DMS79 treated with DMSO at 0.1 percent for 48 hours (cell line): ENCODE measurements around the gene ITPKA.

Source experiments
- DNase-seq: peaks from one replicate; lab custom pipeline; 2025; lab: John Stamatoyannopoulos, UW

The ITPKA gene

DNA sequence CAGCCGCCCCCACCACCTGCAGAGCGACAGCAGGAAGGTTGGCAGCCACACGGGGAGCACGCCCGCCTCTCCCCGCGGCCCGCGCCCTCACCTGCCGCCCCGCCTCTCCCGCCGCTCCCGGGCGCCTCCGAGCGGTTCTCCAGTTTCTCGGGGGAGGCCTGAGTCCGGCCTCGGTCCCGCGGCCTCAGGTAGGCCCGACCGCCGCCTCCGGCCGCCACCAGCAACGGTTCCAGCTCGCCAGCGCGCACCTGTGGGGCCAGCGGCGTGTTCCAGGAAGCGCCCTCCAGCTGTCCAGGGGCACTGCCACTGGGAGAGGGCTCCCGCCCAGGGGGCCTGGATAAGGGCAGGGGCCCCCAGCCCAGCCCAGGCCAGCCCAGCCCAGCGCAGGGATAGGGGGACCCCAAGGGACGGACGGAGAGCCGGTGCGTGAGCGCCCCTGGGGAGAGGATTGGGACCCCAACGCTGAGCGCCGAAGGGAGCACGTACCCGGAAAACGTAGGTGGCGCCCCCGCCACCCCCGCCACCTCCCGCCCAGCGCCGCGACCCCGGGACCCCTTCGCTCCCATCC is 17.7 kb downstream of the ITPKA start:
- DNase-seq: no peak

DNA sequence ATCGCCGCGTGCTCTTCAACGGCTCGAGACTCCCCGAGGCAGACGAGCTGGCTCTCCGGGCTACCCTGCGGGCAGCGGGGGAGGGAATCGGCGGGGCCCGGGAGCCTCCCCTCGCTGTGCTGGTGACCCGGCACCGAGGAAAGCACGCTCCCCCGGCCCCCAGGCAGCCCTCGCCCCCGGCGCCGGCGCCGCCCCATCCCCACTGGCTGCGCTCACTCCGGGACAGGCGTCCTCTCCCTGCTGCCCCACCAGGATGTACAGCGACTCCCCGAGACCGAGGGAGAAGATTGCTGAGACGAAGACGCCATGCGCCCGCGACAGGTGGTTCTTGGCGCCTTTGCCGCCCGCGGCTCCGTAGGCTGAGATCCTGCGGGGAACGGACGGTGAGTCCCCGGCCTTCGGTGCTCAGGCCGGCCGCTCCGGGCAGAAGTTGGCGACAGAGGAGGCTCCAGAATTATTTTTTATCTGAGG is 18.3 kb downstream of the ITPKA start:
- DNase-seq: no peak

DNA sequence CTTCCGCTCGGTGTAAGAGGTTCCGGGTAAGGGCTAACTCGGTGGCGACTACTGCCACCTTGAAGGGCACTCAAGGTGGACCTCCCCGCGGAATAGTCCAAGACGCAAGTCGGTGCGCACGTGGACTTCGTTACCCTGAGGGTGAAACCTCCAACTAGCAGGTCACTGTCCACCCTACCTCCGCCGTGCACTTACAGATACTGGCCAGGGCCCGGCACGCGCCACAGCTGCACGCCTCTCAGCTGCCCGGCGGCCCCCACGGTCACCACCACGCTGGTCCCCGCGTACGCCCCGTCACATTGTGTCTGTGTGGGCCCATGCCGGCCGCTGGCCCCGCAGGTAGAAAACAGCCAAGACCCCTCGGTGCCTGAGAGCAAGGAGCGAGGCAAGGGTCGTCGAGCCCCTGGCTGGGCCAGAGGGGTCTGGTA is 18.9 kb downstream of the ITPKA start:
- DNase-seq: no peak

DNA sequence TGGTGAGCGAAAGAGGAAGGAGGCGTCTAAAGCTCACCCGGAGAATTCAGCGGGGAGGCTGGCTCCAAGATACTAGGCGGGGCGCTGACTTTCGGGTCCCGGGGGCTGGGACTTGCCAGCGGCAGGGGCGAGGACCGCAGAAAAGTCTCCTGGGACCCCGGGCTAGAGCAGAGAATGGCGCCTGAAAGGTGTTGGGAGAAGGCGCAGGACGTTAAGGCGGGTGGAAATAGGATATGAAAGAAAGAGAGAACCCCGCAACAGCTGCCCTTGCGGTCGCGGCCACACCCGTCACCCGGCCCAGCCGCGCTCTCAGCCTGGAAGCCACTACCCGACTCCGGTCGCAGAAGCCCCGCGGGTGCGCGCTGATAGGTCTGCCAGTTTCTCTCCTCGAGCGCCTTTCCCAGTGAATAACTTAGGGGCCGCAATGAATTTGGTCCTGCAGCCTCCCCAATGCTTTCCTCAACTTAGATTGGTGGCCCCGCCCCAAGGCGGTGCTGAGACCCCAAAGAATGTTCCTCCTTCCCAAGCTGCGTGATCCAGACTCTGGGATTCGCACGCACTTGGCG is 19.3 kb downstream of the ITPKA start:
- no peak for DNase-seq

DNA sequence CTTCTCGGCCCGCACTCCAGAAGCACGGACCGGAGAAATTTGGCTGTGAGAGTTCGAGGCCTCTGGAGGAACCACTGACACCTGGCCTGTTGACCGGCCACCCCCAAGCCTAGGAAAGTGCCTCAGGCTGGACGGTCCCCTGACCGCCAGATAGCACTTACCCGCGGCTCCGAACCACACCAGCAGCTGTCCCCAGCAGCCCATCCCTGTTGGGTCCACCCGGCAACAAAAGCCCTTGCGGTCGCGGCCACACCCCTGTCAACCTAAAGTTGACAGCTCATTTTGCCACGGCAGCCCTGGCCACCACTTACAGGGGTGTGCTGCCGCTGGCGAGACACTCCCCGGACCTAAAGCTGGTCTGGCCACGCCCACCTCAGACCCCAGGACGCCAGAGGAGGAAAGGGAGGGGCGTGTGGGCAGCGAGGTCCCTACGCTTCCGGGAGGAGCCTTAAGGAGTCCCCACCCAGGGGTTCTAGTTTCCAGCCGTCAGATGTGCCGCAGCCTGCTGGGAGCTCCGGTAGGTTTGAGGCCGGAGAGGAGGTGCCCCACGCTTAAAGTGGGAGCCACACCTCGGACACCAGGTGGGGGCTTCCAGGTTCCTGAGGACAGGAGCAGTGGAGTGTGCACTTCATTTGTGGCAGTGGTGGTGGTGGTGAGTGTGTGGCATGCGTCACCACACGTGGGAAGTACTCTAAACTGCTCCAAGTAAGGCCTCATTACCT is 20.0 kb downstream of the ITPKA start, which contains the start of gene LTK:
LTK (minus strand) TSS at position 322 of the 722 bp plus-strand sequence; CDS start at position 204, 118 bp downstream.
- DNase-seq: peak; percentile 46

DNA sequence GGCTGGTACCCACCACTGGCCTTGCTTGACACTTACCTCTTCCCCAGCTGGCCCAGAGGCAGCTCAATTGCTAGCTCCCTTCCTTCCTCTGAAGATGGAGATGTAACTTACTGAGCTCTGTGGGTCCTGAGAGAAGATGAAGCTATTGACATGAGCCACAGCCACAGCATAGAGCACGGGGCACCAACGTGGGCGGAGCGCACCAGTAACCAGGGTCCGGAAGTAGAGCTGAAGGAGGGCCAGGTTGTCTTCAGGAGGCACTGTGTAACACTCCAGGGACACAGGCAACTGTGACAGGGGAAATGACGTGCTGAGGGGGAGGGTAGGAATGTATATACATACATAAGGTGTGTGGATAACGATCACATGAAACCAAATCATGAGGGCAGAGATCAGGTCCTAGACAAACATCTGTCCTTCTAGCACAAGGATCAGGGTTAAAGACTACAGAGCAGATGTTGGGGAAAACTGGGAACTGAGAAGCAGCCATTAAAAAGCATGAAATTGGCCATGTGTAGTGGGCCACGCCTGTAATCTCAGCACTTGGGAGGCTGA is 24.3 kb downstream of the ITPKA start:
- DNase-seq: no peak

DNA sequence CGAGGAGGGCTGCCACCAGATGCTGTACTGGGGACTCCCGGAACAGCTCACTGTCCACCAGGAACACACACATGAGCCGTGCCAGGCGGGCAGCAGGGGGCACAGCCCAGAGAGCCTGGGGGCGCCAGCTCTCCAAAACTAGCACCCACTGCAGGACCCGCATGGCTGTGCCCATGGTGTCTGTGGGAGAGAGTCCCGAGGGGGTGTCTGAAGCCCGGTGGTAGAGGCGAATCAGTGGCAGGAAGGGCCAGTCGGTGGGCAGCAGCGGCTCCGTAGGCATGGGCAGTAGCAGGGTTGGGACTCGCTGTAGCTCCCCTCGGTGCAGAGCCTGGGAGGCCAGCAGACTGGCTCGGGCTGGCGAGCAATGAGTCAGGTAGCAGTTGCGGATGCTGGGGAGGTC is 27.0 kb downstream of the ITPKA start:
- DNase-seq: no peak

DNA sequence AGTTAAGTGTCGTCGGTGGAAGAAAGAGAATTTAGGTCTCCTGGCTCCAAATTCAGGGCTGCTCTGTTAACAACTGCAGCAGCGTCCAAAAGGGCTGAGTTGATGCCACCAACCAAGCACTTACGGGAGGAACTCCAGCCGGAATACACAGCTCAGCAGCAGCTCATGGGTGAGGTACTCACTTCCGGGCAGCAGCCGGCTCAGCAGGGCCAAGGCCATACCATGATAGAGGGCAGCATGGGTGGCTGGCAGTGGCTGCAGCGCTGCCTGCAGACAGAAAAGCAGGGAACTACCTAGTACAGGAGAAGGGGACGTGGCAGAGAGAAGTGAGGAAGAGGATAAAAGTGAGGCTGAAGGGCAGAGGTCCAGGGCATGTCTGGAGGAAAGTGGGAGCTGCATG is 27.9 kb downstream of the ITPKA start:
- DNase-seq: no peak

DNA sequence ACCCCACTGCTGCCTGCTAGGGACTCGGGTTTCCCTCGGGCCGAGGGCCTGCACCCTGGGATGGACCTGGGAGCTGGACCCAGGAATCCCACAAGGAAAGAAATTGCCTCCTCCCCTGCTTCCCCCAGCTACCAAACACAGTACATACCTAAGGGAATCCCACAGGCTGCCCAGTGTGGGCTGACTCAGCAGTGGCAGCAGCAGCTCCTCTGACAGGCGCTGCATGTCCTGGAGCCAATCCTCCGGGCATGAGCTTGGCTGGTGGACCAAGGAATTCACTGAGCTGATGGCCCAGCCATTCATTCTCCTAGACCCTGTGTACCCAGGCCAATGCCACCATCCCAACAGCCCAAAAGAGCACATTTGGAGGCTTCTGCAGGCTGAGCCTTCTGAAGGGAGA is 29.4 kb downstream of the ITPKA start:
- no peak for DNase-seq

DNA sequence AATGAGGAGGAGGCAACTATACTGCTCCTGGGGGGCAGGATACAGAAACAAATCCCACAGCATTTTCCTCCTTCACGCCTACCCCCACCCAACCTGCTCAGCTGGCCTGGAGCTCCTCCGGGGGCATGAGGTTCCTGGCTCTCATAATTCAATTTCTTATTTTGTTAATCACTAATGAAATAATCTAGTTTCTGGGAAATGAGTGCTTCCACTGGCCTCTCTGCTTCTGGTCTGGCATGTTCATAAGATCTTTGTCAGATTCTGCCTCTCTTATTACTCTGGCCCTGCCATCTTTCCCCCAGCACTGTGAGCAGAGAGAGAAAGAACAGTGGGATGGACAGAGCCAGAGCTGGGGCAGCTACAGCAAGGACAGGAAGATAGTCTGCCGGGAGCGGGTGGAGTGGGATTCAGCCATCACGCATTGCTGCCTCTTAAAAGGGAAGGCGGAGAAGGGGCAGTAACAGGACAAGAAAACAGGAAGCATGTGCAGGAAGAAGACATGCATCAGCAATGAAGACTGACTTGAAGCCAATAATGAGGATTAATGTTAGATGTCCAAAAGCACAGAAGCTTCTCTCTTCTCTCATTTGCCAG is 36.8 kb downstream of the ITPKA start:
- no peak for DNase-seq

DNA sequence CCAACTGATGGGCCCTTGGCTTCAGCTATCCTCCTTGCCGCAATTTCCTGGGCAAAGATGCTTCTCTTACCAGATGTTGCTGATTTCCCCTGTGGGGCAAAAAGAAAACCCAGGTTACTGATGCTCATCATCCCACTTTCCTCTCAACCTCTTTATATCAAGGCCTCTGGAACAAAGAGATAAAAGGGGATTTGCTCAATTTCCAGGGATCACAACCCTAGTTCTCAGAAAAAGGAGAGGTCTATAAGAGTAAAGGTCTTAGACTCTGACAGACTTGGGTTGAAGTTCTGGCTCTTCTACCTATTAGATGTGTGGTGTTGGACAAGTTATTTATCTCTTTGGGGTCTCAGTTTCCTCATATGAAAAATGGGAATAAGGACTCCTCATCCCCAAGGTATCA is 41.9 kb downstream of the ITPKA start:
- no peak for DNase-seq

DNA sequence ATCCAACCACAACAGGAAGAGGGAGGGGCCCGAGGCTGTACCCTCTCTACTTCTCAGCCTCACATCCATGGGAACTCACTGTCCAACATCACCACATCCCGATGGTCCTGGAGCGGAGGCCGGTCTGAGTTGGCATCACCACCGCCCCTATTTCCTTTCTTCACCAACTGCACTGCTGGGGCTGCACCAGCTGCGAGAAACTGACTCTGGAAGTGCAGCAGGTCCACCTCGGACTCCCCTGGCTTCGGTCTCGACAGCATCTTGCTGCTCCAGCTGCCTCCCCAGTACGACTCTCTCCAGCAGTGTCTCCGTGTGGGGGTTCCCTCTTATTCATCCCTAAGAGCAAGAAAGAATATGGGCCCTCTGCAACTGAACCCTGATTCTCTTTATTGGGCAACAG is 43.2 kb downstream of the ITPKA start:
- no peak for DNase-seq

DNA sequence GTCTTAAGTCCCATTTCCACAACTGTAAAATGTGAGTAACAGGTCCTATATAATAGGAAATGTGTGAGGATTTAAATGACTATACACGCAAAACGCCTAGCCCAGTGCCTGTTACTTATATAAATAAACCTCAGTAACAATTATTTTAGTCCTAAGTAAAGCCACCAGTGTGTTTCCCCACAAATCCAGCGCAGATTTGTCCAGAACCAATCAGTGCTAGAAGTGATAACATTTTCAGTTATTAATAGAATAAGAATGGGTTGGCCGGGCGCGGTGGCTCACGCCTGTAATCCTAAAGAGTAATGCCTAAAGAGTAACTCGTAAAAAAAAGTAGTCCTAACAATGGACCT is 49.8 kb downstream of the ITPKA start:
- no peak for DNase-seq

DNA sequence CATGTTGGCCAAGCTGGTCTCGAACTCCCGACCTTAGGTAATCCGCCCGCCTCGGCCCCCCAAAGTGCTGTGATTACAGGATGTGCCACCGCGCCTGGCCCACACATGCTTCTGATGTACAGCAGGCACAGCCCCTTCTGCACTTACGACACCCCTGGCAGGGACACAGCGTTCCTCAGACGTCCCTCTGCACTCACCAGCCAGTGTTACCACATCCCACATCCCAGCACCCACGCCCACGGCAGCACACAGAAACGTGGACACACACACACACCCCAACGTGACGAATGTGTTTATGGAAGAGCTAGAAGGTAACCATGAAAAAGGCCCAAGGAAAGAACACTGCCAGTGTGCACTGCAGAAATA is 51.0 kb downstream of the ITPKA start:
- DNase-seq: no peak

DNA sequence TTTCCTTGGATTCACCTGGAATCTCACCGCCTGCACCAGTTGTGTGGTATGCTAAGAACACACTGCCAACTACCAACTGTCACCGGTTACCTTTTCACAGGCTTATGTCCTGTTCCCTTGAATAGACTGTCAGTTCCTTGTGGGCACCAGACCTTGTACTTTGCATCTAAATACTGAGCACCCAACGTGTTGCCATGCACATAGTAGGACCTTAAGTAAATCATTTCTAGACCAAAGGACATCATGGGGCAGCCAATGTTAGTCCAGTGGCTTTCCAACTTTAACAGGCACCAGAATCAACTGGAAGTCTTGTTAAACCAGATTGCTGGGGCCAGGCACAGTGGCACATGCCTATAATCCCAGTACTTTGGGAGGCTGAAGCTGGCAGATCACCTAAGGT is 51.5 kb downstream of the ITPKA start:
- no peak for DNase-seq

DNA sequence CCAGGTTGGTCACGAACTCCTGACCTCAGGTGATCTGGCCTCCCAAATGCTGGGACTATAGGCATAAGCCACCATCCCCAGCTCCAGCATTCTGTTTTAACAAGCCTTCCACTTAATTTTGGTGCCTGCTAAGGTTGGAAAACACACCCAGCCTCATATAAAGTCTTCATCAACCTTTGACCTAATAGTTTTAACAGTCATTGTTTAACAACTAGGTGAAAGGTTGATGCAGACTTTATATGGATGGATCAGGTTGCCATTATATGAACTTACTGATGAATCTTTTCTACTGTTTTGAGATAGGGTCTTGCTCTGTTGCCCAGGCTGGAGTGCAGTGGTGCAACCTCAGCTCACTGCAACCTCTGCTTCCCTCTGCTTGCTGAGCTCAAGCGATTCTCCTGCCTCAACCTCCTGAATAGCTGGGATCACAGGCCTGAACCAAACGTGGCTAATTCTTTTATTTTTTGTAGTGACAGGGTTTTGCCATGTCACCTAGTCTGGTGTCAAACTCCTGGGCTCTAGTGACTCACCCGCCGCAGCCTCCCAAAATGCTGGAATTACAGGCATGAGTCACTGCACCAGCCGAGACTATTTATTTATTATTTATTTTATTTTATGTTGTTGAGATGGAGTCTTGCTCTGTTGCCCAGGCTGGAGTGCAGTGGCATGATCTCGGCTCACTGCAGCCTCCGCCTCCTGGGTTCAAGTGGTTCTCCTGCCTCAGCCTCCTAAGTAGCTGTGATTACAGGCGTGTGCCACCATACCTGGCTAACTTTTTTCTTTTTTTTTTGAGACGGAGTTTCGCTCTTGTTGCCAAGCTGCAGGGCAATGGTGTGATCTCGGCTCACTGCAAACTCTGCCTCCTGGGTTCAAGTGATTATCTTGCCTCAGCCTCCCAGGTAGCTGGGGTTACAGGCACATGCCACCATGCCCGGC is 53.4 kb downstream of the ITPKA start:
- no peak for DNase-seq

DNA sequence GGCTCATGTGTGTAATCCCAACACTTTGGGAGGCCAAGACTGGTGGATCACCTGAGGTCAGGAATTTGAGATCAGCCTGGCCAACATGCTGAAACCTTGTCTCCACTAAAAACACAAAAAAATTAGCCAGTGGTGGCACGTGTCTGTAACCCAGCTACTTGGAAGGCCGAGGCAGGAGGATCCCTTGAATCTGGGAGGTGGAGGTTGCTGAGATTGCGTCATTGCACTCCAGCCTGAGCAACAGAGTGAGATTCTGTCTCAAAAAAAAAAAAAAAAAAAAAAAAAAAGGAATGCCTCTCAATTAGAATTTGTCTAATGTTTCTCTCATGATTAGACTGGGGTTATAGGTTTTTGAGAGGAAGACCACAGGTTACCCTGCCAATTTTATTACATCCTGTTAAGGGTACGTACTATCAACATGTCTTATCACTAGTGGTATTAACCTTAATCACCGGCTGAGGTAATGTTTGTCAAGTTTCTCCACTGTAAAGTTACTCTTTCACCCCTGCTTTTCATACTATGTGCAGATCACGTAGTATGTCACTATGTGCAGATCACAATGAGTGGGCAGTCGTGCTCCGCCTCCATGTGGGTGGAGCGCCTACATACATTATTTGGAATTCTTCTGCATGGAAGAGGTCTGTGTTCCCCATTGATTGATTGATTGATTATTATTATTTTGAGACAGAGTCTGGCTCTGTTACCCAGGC is 56.5 kb downstream of the ITPKA start:
- DNase-seq: no peak
